K562 (cell line): ENCODE measurements around the gene PRKAR1A. TPM values are rescaled to one million over a fixed set of nuclear protein-coding genes. Genes with fewer than 3 reads are reported as not detected.

Source experiments
- ATAC-seq: fragments of 200-7000 bp; cut with Tn5 transposase; 3 replicates; pipeline ENCODE4 v1.9.1; 2020; ENCODE audit warnings: moderate library complexity
- BruUV-seq: library from RNA; stranded (reverse); fragments of 400-500 nt; replicated peaks from 2 replicates; lab custom pipeline; 2021; lab: Mats Ljungman, UMichigan
- CTCF ChIA-PET: fragments of 300-600 bp; formaldehyde crosslinking; extraction: SDS; loops from one replicate; lab custom pipeline; 2021; ENCODE audit warnings: low intra/inter-chr PET ratio; lab: Yijun Ruan, JAX
- POLR2A ChIA-PET: fragments of 300-600, 350-650 bp; sonication (Branson Sonifier 250); formaldehyde crosslinking; extraction: SDS; loops from one replicate; lab custom pipeline; 2021; ENCODE audit warnings: antibody characterized with exemption, inconsistent platforms; lab: Yijun Ruan, JAX
- DNase-seq, 4 experiments: peaks; one replicate each; pipeline versions ENCODE4 v3.0.0 to v3.0.0-alpha.2; 2011 to 2018; ENCODE audit warnings: low spot score in 3 of 4, mixed read lengths in 3 of 4; ENCODE audit errors: extremely low read depth in 1 of 4
- FAIRE-seq: peaks from 2 replicates; lab custom pipeline; 2011; peaks lifted over from hg19 to GRCh38; lab: Jason Lieb, UNC
- H2AFZ ChIP-seq: 2 replicates; pipeline ENCODE4 v1.6.0; 2011; ENCODE audit warnings: low read depth, low read length, control low read depth, inconsistent platforms
- H3K27ac ChIP-seq: fragments of 200-600 bp; 3 replicates; pipeline ENCODE4 v1.8.0; 2011; ENCODE audit warnings: low read depth, mild to moderate bottlenecking, control low read depth, inconsistent platforms, low read length, moderate library complexity, mixed read lengths; ENCODE audit errors: extremely low read depth
- H3K27me3 ChIP-seq, 2 experiments: fragments of 300-600 bp in 1 of 2; 2 replicates in 1 of 2; 3 replicates in 1 of 2; pipeline versions ENCODE4 v1.6.0 to v1.8.0; 2011; ENCODE audit warnings: inconsistent platforms in 2 of 2, low read length in 2 of 2, mild to moderate bottlenecking in 1 of 2, mixed read lengths in 1 of 2, moderate library complexity in 1 of 2; ENCODE audit not compliant: control insufficient read depth in 2 of 2, insufficient read depth in 2 of 2
- H3K36me3 ChIP-seq: fragments of 300-600 bp; 3 replicates; pipeline ENCODE4 v1.8.0; 2011; ENCODE audit warnings: mild to moderate bottlenecking, low read length, inconsistent platforms; ENCODE audit not compliant: control insufficient read depth, insufficient read depth
- H3K4me1 ChIP-seq, 2 experiments: fragments of 200-600 bp in 1 of 2; replicated peaks in 1 of 2; 2 replicates in 1 of 2; 3 replicates in 1 of 2; pipeline versions ENCODE4 v1.5.1 to v1.8.0; 2011; ENCODE audit warnings: inconsistent platforms in 2 of 2, low read length in 2 of 2, mild to moderate bottlenecking in 1 of 2, mixed read lengths in 1 of 2, moderate library complexity in 1 of 2; ENCODE audit not compliant: control insufficient read depth in 2 of 2, insufficient read depth in 2 of 2
- H3K4me2 ChIP-seq: 2 replicates; pipeline ENCODE4 v1.6.1; 2011; ENCODE audit warnings: low read length, control low read depth, inconsistent platforms, mixed read lengths; ENCODE audit not compliant: insufficient read depth
- H3K4me3 ChIP-seq: fragments of 200-600 bp; sonication (generic), shearing (Covaris generic); 2 replicates; pipeline ENCODE4 v1.5.1; 2016; ENCODE audit warnings: control low read depth, inconsistent platforms
- H3K79me2 ChIP-seq: fragments of 200-600 bp; 3 replicates; pipeline ENCODE4 v1.8.0; 2011; ENCODE audit warnings: low read length, inconsistent platforms; ENCODE audit not compliant: control insufficient read depth, insufficient read depth
- H3K9ac ChIP-seq, 2 experiments: 2 replicates each; pipeline versions ENCODE4 v1.6.0 to v1.6.1; 2011; ENCODE audit warnings: low read depth in 2 of 2, low read length in 2 of 2, control low read depth in 1 of 2, inconsistent platforms in 1 of 2, mild to moderate bottlenecking in 1 of 2, mixed read lengths in 1 of 2; ENCODE audit not compliant: insufficient read depth in 1 of 2
- H3K9me1 ChIP-seq: one replicate; pipeline ENCODE4 v1.6.0; 2011; ENCODE audit warnings: inconsistent platforms, mild to moderate bottlenecking, low read length, moderate library complexity; ENCODE audit not compliant: control insufficient read depth, insufficient read depth
- H3K9me3 ChIP-seq: replicated peaks from 2 replicates; pipeline ENCODE4 v1.5.1; 2011; ENCODE audit warnings: low read depth, low read length, inconsistent platforms; ENCODE audit not compliant: control insufficient read depth, insufficient read depth
- H4K20me1 ChIP-seq: replicated peaks from 2 replicates; pipeline ENCODE4 v1.6.1; 2011; ENCODE audit warnings: low read length, inconsistent platforms, mixed read lengths; ENCODE audit not compliant: control insufficient read depth, insufficient read depth
- C11orf30 ChIP-seq: fragments of 450-650 bp; IDR thresholded peaks from 2 replicates; pipeline ENCODE4 v1.6.1; 2016; ENCODE audit warnings: low read depth, mild to moderate bottlenecking
- CEBPB ChIP-seq: fragments of 450-650 bp; IDR thresholded peaks from 2 replicates; pipeline ENCODE4 v1.6.1; 2016; ENCODE audit warnings: missing genetic modification characterization, missing compliant biosample characterization
- MAFG ChIP-seq: fragments of 450-650 bp; conservative IDR thresholded peaks from 2 replicates; pipeline ENCODE4 v1.6.1; 2016; ENCODE audit warnings: missing genetic modification characterization, missing compliant biosample characterization
- MAFK ChIP-seq: IDR thresholded peaks from 2 replicates; pipeline ENCODE4 v1.6.1; 2011; ENCODE audit warnings: low read length, improper control_type of control experiment
- MECOM ChIP-seq: fragments of 250-450 bp; sonication (Bioruptor Pico); IDR thresholded peaks from 2 replicates; pipeline ENCODE4 v1.8.0; 2022; ENCODE audit warnings: inconsistent platforms
- PPARD ChIP-seq: fragments of 250-450 bp; sonication (Bioruptor Pico); IDR thresholded peaks from 2 replicates; pipeline ENCODE4 v1.8.0; 2022; ENCODE audit warnings: inconsistent platforms, mild to moderate bottlenecking, moderate library complexity
- SAFB ChIP-seq: fragments of 200-400 bp; formaldehyde crosslinking; IDR thresholded peaks from 2 replicates; pipeline ENCODE4 v1.6.1; 2017; ENCODE audit warnings: low read depth, low read length, borderline replicate concordance
- WHSC1 ChIP-seq: IDR thresholded peaks from one replicate; pipeline ENCODE4 v1.6.1; 2012; ENCODE audit warnings: low read length, control low read depth, inconsistent platforms
- ZNF316 ChIP-seq: fragments of 450-650 bp; IDR thresholded peaks from 2 replicates; pipeline ENCODE4 v1.6.1; 2016
- ZNF324 ChIP-seq: fragments of 250-450 bp; sonication (Bioruptor Pico); IDR thresholded peaks from 2 replicates; pipeline ENCODE4 v1.4.0; 2020; ENCODE audit warnings: mild to moderate bottlenecking
- WGBS: fragments of 100-300 bp; shearing (Covaris generic); methylation state at CpG from one replicate; pipeline ENCODE4 v1.1.6; 2016; ENCODE audit warnings: low coverage, mixed read lengths; ENCODE audit not compliant: insufficient coverage; ENCODE audit errors: missing lambda C conversion rate; 5-methylcytosine and 5-hydroxymethylcytosine counted together
- in situ Hi-C: fragments of 300-500 bp; cut with MboI; formaldehyde crosslinking; loops from 4 replicates; pipeline ENCODE4 v1.15.0; 2018; ENCODE audit warnings: inconsistent platforms, mixed read lengths
- intact Hi-C: fragments of 100-400 bp; cut with micrococcal nuclease; formaldehyde crosslinking; loops from 2 replicates; pipeline ENCODE4 v1.14.2; 2022
- polyA plus RNA-seq, 8 experiments: library from polyadenylated mRNA; depleted of rRNA in 4 of 8; stranded (reverse) in 5 of 8; unstranded in 3 of 8; fragments of >200 nt; fragmentation: Nextera tagmentation in 2 of 8; fragmentation: Illumina TruSeq in 1 of 8; extraction: Ambion mirVana in 2 of 8; extraction: Trizol in 1 of 8; gene quantifications; 2 replicates each; pipeline versions ENCODE4 v1.2.1 to v1.2.3, GENCODE V29; 2011 to 2014; ENCODE audit warnings: inconsistent platforms in 1 of 8, missing spikeins in 1 of 8
- total RNA-seq, 7 experiments: library from RNA; depleted of rRNA in 6 of 7; stranded (reverse); fragments of >200 nt in 6 of 7; fragmentation: Illumina TruSeq in 2 of 7; extraction: Trizol in 2 of 7; gene quantifications; 2 replicates each; pipeline versions ENCODE4 v1.2.1 to v1.2.3, GENCODE V29; 2011 to 2021; ENCODE audit warnings: low replicate concordance in 1 of 7
- TF ChIP-seq, protein P1 (sequence below): fragments of 250-450 bp; sonication (Bioruptor Pico); IDR thresholded peaks from 2 replicates; pipeline ENCODE4 v1.4.0; 2020; ENCODE audit warnings: borderline replicate concordance

PRKAR1A gene
- total and polyA plus RNA-seq, 9 of the 15 experiments (the other 6 are each of a cell fraction or from before 2014, with no cell fraction given): 15.0 to 95.6 (median 67.5) TPM

DNA sequence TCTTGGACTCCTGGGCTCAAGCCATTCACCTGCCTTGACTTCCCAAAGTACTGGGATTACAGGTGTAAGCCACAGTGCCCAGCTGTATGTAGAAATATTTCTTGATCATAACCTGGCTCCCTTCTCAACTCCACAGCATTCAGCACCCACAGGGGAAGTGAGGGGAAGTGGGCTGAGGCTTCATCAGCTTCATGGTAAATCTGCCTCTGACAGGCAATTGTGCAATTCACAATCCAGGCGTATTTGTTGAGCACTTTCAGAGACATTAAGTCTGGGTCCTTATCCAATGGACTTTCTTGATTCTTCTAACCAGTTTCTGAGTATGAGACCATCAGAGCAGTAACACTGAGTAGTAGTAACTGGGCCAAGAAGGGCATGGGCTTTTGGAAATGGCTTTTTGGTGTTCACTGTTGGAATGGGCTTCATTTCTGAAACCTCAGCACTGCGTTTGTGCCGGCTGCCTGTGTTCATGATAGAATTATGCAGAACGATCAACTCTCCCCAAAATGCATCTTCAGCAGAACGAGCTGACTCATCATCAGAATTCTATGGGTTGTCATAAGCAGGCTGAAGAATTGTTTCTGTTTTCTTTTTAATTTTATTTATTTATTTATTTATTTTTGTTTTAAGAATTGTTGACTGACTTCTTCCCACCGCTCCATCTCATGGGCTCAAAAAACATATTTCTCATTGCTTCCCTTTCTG lies 60.1 kb downstream of the PRKAR1A start:
- intact Hi-C loops (no loop called here), in situ Hi-C loops (no loop called here)
- Histone ChIP-seq H3K4me1 (no peaks in the 10 kb centered on the region), H3K9ac (no peak overlapping the region), H3K4me3 (no peak overlapping the region), H4K20me1 (no peaks in the 10 kb centered on the region), H2AFZ (no peak overlapping the region), H3K79me2 (no peaks in the 10 kb centered on the region), H3K27me3 (peaks cover 2 to 16% of the 10 kb centered on the region in 2 experiments; a peak in 3 of 5 replicates), H3K9me1 (no peaks in the 10 kb centered on the region), H3K27ac (no peak overlapping the region), H3K4me2 (no peak overlapping the region), H3K36me3 (no peaks in the 10 kb centered on the region), H3K9me3 (no peaks in the 10 kb centered on the region)
- POLR2A ChIA-PET: no interaction called here
- DNase-seq (no peak), ATAC-seq (no peak), FAIRE-seq (no peak)
- CTCF ChIA-PET: no interaction called here
- WGBS: 0% methylated on average over 6 of the region's 6 CpGs
- TF ChIP-seq ZNF316 (peak; percentile 79), SAFB (no peak), WHSC1 (no peak), MAFG (tag) (peak; percentile 63), PPARD (CRISPR knock-in tag) (no peak), MAFK (peak; percentile 18; the same call in 1 of the 2 replicates), CEBPB (tag) (peak; percentile 38), MECOM (CRISPR knock-in tag) (no peak), ZNF324 (no peak), C11orf30 (peak; percentile 64)
- TF ChIP-seq, protein P1, sequence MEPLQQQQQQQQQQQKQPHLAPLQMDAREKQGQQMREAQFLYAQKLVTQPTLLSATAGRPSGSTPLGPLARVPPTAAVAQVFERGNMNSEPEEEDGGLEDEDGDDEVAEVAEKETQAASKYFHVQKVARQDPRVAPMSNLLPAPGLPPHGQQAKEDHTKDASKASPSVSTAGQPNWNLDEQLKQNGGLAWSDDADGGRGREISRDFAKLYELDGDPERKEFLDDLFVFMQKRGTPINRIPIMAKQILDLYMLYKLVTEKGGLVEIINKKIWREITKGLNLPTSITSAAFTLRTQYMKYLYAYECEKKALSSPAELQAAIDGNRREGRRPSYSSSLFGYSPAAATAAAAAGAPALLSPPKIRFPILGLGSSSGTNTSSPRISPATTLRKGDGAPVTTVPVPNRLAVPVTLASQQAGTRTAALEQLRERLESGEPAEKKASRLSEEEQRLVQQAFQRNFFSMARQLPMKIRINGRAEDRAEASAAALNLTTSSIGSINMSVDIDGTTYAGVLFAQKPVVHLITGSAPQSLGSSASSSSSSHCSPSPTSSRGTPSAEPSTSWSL (CRISPR knock-in tag): no peak
- BruUV-seq: no TSS peak
